ENCODE data around the gene SKOR1.

SKOR1 gene

DNA sequence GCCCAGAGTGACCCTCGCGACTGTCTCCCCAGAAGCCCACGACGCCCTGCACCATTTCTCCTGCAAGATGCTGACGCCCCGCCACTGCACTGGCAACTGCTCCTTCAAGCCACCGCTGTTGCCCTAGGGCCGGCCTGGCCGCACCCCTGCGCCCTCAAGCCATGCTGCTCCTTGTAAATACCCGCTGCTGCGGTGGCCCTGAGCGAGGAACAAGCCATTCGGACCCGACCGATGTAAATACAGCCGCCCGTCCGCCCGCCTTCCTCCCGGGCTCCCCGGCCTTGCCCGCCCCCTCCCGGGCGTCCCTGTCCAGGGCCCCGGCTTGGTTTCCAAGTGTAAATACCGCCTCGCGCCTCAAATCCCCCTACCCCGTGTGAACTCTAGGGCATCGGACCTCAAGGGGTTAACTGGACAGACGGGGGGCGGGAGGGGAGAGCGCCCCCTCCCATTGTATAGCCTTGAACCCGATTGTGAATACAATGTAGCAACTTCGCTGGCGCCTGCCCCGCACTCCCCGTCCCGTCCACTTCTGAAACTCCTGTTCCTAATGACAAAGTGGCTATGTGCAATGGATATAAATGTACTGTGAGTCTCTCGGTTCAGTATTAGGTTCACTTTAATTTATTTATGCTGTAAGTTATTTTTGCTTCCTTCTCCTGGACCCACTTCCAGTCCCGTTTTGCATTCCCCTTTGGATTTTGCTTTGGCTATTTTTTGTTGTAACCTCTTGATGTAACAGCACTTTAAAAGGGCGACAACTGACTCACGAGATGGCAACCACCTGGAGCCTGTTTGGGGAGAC is 8.6 kb downstream of the SKOR1 start:
- DNase-seq, result no peak

DNA sequence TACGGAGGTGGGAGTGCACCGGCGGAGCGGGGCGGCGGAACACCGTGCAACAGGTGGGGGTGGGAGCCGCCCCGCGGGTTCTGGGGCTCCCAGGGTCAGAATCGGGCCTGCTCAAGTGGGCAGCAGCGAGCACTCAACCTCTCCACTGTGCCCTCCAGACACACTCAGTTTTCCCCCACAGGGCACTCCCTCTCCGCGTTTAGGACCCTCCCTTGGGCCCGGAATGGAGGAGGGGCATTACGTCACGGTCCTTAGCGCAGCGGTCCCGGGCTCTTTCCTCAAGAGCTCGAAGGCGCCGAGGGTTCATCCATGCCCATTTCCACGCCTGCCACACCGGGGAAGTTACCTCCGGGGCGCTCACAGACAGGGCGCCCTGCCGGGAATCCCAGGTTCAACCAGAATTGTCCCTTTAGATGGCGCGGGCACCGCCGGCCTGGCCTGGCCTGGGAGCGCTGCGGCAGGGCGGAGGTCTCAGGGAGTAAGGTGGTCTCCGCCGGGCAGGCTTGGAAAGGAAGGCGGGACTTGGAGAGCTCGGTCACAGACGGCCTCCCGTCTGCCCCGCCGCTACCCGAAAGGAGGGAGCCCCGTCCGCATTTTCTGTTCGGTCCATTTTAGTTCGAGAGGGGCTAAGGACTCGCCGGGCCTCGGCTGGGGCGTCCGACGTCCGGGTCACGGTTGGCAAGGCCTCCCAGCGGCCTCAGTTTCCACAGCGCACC is 9.4 kb downstream of the SKOR1 start:
- DNase-seq, result no peak

DNA sequence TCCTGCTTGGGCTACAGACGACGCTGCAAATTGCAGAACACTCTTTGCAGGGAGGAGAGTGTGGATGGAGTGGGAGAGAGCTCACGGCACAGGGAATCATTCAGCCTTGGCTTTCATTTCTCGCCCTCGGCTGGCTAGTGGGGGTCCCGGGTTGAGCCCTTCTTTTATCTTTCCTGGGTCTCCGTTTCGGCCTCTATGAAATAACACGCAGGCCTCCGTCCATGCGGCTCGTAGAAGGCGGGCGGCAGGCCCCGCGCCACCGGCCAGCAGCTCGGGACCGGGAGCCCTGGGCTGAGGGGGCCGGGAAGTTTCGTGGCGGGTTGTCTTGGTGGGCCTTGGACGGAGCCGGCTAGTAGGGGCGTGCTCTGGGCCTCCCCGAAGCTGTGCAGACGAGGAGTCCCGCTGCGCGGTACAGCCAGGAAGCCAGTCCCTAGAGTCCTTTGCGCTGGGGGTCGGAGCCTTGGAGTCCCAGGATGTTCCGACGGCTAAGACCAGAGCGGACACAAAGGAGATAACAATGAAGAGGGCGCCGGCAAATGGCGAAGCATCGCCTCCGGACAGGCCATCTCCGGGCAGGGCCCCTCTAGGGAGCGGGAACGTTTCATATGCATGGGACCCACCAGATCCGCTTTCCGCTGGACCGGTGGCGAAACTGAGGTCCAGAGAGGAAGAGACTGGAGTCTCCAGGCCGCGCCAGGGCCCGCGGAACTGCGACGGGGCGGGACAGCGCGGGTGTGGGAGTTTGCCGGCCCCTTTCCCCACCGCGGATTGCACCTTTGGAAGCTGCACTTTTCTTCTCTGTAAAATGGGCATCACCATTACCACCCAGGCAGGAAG is 10.2 kb downstream of the SKOR1 start:
- no peak for DNase-seq

DNA sequence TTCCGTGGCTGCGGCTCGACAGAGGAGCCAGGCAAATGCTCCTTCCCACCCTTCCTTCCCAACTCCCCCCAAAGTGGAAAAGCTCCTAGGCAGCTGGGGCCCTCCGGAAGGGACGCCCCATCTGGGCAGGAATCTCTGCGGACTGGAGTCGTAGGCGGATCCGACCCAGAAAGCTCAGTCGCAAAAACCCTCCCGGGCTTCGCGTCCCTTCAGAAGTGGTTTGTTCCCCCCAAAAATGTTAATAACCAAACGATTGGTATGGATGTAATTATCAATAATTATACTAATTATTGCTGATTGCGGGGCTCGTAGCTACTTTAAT is 10.8 kb downstream of the SKOR1 start:
- DNase-seq, result no peak

DNA sequence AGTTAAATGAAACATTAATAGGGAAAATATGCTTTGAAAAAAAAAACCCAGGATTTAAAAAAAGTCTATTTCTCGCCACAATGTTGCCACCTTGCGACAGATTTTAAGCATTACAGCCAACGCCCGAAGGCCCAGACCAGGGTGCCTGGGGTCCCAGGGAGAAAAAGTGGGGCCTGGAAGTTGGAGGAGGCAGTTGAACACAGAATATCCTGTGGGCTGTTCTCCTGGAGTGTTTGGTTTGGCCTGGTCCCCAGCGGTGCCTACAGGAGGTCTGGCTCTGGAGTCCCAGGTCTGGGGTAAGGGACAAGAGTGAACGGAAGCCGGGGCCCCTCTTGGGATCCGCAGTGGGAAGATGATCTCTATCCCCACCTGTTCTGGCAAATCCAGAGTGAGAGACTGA is 11.2 kb downstream of the SKOR1 start:
- DNase-seq, result peak; percentile 44 to 56

DNA sequence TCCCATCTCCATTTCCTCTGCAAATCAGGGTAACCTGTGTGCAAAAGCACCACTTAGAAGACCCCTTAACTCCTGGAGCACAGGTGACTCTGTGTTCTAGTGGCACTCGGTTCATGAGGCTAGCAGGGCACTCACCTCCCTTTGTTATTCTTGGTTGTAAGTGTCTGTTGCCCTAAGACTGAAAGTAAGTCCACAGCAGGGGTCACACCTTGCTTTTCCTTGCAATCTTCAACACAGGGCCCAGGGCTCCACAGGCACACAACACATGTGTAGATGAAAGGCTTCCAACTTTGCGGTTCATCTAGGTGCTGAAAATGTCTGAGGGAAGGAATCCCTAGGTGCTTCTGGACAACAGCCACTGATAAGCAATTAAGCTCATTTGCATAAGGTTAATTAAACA is 11.6 kb downstream of the SKOR1 start:
- no peak for DNase-seq

DNA sequence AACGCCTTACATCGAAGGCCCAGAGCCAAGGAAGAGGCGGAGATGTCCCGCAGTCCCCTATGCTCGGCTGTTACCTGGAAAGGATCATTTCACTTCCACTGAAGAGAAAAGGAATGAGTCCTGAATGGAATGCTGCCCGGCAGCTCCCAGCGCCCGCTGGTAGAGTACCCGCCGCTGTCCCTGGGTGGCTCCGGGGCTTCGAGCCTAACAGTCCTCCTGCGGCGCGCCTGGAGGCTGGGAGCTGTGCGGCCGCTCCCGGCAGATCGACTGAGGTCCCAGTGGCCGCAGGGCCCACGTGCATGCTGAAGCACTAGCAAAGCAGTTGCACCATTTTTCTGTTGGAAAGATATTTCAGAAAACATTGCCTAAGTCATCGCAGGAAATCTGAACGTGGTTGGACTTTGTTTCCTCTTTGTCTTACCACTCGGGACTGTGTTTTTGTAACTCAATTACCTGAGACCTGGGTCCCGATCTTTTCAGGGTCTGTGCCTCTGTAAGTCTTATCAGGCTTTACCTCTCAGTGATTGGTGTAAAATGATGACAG is 13.6 kb downstream of the SKOR1 start:
- no peak for DNase-seq

DNA sequence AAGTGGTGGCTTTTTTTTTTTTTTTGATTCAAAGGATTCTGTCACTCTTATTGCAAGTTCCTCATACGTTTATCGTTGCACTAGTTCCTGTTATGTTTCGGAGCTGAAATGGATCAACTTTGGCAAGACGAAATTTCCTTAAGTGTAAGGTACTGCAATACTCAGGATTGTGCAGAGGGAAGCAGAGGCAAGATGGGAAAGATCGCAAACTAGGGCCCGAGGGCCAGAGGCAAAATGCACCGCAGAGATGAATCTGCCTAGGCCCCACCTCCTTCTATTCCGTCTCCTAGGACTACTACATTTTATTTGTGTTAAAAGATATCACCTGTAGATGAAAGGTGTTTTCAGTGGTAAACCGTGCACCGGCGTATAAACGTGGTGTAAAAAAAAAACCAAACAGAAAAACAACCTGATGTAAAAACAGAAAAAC is 14.2 kb downstream of the SKOR1 start:
- no peak for DNase-seq

DNA sequence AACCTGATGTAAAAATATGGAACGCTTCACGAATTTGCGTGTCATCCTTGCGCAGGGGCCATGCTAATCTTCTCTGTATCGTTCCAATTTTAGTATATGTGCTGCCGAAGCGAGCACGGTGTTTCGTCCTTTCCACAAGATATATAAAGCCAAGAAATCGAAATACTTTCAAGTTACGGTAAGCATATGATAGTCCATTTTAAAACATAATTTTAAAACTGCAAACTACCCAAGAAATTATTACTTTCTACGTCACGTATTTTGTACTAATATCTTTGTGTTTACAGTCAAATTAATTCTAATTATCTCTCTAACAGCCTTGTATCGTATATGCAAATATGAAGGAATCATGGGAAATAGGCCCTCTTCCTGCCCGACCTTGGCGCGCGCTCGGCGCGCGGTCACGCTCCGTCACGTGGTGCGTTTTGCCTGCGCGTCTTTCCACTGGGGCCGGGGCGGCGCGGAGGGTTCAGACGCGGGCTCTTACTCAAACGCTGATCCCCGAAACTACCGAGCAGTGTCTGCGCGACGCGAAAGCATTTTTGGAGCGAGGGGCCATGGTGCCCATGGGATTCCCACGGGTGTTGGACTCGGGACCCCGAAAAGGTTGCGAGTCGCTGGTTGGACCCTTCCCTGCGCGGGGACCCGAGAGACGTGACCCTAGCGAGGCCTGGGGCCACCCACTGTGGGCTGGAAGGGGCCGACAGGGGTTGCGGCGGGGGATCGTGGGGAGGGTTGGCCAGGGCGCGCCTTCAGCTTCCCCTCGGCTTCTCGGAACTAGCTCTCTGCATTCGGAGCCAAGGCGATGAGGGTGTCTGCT is 14.8 kb downstream of the SKOR1 start, which contains the start of gene RNU6-1:
RNU6-1 (minus strand) TSS at position 117 of the 820 bp plus-strand sequence.
- peak; percentile 95 for DNase-seq

DNA sequence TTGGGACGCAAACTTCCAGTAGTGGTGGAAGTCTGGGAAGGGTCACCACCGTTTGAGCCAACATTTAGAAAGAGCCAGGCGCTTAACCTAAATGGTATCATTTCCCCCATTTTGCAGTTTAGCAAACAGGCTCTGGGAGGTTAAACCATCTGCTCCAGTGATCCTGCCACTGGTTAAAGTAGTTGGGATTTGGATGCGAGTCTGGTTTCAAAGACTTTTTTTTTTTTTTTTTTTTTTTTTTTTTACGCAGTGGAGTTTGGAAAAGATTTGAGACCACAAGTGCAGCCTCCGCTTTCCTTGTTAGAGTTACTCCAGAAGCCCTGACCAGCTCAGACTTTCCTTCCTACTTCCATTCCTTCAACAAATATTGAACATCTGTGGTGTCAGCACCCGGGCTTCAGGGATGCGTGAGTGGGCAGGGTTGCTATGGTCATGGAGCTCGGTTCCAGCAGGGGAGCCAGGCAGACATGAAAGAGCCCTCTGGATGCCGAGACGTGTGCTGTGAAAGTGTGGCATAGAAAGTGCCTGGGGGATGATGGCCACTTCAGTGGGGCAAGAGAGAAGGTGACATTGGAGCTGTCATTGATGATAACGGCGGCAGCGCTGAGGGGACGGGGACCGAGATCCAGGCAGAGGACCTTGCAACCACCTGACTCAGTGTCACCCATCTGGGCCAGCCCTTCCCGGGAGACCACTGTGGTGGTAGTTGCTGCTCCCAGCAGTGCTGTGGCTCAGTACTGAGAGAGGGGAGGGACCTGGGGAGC is 15.6 kb downstream of the SKOR1 start:
- no peak for DNase-seq

DNA sequence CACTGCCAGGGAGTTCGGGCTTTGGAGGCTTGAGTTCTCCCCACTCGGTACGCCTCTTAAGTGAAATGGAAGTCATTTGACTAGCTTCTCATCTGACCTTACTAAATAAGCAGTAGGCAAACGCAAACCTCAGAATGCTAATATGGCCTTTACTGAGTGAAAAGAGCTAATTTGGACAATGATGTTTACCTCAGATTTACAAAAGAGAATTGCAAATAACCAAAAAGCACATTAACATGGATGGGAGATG is 16.1 kb downstream of the SKOR1 start:
- no peak for DNase-seq

DNA sequence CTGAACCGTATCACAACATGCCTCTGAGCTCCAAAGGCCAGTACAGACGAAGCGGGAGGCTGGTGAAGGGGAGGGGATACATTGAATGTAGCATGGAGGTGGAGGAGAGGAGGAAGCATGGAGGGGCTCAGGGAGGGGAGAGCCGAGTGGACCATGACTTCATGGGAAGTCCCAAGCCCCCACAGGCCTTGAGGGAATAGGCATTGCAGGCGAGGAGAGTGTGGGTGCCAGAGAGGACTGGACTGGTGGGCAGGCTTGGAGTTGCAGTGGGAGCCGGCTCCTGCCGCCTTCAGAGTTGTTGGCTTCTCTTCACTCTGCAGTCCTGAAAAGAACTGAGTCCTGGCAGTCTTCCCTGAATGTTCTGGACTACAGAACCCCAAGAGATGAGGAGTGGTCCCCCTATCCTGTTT is 17.8 kb downstream of the SKOR1 start:
- no peak for DNase-seq

DNA sequence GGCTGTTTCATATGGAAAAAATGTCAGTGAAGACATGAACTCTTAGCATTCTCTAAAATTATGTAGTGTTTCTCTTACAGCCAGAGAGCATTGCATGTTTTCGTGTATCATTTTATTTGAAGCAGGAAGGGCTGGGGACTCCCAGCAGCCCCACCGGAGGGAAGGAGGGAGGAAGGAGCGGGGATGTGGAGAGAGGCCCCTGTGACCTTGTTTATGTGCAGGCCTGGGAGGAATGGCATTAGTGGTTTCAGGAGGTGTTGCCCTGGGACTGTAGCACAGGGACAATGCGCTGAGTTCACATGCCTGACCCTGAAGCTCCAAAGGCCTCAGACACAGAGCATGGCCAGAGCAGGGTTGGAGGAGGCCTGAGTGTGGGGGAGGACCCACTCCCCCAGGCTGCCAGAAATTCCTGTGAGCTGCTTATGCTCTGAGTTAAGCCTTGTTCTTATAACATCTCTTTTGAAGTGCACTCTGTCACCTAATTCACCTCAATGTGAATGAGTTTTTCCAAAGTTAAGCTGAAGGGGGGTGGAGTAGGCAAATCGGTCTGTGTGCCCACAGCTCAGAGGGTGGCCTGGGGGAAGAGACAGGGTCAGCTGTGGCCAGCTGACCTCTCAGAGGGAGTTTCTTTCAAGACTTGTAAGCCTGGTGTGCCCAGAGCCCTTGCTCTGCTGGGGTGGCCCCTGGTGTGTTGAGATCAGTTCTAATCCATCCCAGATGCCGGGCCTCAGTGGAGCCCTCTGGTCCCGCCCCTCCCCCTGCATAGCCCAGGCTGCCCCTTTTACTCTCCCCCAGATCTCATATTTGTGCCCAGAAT is 18.5 kb downstream of the SKOR1 start:
- DNase-seq, result no peak

DNA sequence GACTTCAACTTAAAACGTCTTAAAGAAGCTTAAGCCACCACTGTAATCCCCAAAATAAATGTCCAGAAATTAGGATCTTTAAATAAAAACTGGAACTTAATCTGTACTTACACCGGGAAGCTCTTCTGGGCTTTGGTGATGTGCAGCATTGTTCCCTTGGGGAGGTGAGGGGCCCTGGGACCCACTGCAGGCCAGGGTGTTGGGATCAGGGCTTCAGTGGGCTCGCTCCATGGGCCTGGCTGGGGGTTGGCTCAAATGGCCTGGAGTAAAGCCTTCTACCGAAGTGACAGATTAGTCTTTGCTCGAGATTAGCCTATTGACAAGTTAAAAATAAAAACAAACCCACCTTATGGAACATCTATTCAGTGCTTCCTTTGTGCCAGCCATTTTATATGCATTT is 20.7 kb downstream of the SKOR1 start:
- no peak for DNase-seq

DNA sequence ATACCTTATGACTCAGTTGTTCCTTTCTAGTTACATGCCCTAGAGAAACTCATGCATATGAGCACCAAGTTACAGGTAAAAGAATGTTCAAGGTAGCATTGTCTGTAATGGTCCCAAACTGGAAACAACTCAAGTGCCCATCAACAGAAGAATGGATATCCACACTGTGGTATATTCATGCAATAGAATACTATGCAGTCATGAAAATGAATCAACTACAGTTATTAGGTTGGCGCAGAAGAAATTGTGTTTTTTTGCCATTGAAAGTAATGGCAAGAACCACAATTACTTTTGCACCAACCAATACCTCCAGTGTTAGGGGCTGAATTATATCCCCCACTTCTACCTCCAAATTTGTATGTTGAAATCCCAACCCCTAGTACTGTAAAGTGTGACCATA is 24.2 kb downstream of the SKOR1 start:
- no peak for DNase-seq

DNA sequence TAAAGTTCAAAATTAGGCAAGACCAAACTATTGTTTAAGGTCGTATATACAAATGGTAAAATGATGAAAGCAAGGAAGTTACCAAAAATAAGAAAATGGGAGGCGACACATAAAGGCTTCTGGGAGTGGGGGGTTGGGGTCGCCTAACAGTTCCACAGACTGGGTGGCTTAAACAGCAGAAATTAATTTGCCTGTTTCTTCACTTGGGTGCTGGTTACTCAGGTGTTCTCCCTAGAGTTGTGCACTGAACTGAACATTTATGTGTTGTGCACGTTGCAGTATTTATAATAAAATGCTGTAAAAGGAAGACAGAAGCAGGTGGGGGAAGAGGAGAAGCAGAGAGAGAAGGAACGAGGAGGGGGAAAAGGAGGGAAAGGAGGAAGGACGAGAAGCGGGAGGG is 25.0 kb downstream of the SKOR1 start:
- no peak for DNase-seq

DNA sequence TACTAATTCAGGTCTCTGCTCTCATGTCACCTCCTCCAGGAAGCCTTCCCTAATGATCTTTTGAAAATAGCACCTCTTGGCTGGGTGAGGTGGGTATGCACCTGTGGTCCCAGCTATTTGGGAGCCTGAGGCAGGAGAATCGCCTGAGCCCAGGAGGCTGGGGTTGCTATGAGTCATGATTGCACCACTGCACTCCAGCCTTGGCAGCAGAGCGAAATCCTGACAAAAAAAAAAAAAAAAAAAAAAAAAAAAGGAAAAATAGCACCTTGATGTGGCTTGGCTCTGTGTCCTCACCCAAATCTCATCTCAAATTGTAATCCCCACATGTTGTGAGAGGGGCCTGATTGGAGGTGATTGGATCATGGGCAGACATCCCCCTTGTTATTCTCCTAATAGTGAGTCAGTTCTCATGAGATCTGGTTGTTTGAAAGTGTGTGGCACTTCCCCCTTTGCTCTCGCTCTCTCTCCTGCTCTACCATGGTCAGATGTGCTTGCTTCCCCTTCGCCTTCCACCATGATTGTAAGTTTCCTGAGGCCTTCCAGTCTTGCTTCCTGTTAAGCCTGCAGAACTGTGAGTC is 25.8 kb downstream of the SKOR1 start:
- no peak for DNase-seq

DNA sequence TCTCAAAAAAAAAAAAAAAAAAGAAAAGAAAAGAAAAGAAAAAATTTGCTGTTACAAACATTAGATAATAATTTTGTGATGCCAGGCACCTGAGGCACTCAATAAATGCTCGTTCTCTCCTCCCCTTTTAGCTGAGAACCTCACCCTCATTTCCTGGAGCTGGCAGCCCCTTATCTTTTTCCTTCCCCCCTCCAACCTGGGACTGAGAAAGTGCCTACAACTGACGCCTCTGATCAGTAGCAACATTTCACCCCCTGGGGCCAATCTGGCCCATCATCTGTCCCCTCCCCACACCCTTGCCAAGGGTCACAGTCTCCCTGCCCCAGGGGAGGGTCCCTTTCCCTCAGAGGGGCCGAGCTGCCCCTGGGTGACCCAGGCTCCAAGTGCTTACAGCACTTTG is 27.1 kb downstream of the SKOR1 start:
- no peak for DNase-seq

DNA sequence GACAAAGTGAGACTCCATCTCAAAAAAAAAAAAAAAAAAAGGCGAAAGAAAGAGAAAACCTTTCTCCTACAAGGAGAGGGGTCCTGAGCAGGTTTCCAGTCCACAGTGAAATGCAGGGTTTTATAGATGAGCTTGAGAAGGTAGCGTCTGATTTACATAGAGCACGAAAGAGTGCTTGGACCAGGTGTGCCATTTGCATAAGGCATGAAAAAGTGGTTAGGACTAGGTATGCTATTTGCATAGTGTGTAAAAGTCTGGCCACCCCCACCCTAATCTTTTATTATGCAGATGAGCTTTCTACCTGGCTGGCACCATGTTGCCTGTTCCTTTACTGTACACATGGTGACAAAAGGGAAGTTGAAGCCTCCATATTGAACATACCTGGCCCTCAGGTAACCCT is 28.1 kb downstream of the SKOR1 start:
- DNase-seq, result no peak

DNA sequence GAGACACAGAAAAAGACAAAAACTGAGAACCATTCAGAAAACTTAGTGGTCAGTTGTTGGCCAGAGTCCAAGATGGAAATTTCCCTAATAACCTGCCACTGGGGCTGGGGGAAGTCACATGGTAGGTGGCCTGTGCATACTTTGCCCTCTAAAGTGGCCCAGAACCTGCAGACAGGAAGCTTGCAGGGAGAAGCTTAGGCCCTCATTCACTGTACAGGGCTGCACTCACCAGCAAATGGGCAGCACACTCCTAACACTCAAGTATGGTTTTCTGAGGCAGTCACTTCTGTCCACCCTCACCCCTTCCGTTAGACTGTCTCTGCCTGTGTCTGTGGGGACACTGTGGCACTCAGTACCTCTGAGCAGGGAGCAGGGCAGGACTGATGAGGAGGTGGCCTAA is 29.0 kb downstream of the SKOR1 start:
- no peak for DNase-seq

DNA sequence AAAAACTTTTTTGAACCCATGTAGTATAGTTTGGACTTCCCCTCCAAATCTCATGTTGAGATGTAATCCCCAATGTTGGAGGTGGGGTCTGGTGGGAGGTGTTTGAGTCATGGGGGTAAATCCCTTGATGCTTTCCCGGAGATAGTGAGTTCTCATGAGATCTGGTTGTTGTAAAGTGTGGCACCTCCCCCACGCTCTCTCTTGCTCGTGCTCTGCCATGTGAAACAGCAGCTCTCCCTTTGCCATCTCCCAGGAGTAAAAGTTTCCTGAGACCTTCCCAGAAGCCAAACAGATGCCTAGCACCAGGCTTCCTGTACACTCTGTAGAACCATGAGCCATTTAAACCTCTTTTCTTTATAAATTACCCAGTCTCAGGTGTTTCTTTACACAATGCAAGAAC is 30.5 kb downstream of the SKOR1 start:
- DNase-seq, result no peak
